Stimulated activated CD4-positive, alpha-beta T cell treated with anti-CD3 and anti-CD28 coated beads, Interleukin-1b, Interleukin-23, amount 100 ng/mL, for 24 hours (primary cell): ENCODE measurements around the gene AIFM3.
"Not testable (repeated sequence)": the region's sequence is repeated elsewhere in the genome, so short reads cannot be mapped to it uniquely, and the experiment has no call there.

ENCODE experiments used
- DNase-seq, 4 experiments: peaks; one replicate each; pipeline ENCODE4 v3.0.0-alpha.2; 2020; ENCODE audit warnings: low read depth in 4 of 4, low spot score in 1 of 4

AIFM3 gene

GRCh38 chr22:20957683-20958431, 9.2 kb upstream of the AIFM3 start:
- DNase-seq, result no peak

GRCh38 chr22:20959578-20960461, 7.2 kb upstream of the AIFM3 start:
- no peak for DNase-seq

- DNase-seq, result no peak
Measured at GRCh38 chr22:20960609-20961008, 6.4 kb upstream of the AIFM3 start.

GRCh38 chr22:20962491-20962945, 4.5 kb upstream of the AIFM3 start:
- DNase-seq, result no peak

GRCh38 chr22:20963201-20964052, 3.6 kb upstream of the AIFM3 start:
- DNase-seq, result no peak

GRCh38 chr22:20964090-20964798, 2.8 kb upstream of the AIFM3 start:
- no peak for DNase-seq

GRCh38 chr22:20964799-20965103, 2.3 kb upstream of the AIFM3 start:
- DNase-seq, result no peak

- DNase-seq, result no peak
Measured at GRCh38 chr22:20965104-20965887, 1.8 kb upstream of the AIFM3 start.

GRCh38 chr22:20965888-20966855, 883 bp upstream of the AIFM3 start:
- DNase-seq, result no peak

GRCh38 chr22:20967697-20968211, 699 bp downstream of the AIFM3 start:
- DNase-seq, result no peak

GRCh38 chr22:20968281-20968977, 1.4 kb downstream of the AIFM3 start:
- DNase-seq, result no peak

GRCh38 chr22:20970939-20971657, 4.0 kb downstream of the AIFM3 start:
- no peak for DNase-seq

- DNase-seq, result not testable (repeated sequence)
Measured at GRCh38 chr22:20972014-20972694, 5.1 kb downstream of the AIFM3 start.

GRCh38 chr22:20972933-20973577, 6.0 kb downstream of the AIFM3 start:
- no peak for DNase-seq

- no peak for DNase-seq
Measured at GRCh38 chr22:20973634-20974286, 6.7 kb downstream of the AIFM3 start.
